DND-41 (cell line): ENCODE measurements around the gene CPD.

Source experiments
- ATAC-seq: fragments of 200-7000 bp; cut with Tn5 transposase; 3 replicates; pipeline ENCODE4 v1.9.1; 2021; ENCODE audit warnings: low read depth; ENCODE audit not compliant: insufficient read depth
- DNase-seq: peaks from one replicate; pipeline ENCODE4 v3.0.0-alpha.2; 2020
- H2AFZ ChIP-seq: 2 replicates; pipeline ENCODE4 v1.6.0; 2012; ENCODE audit warnings: low read depth, low read length
- H3K27ac ChIP-seq: 2 replicates; pipeline ENCODE4 v1.5.1; 2012; ENCODE audit warnings: low read length, inconsistent platforms
- H3K27me3 ChIP-seq: fragments of 200-600 bp; sonication (generic); 2 replicates; pipeline ENCODE4 v1.6.0; 2012; ENCODE audit warnings: low read length, mild to moderate bottlenecking, inconsistent platforms; ENCODE audit not compliant: insufficient read depth, poor library complexity
- H3K36me3 ChIP-seq: 2 replicates; pipeline ENCODE4 v1.5.1; 2012; ENCODE audit warnings: low read length, inconsistent platforms; ENCODE audit not compliant: insufficient read depth
- H3K4me1 ChIP-seq: 2 replicates; pipeline ENCODE4 v1.5.1; 2012; ENCODE audit warnings: mild to moderate bottlenecking, low read length; ENCODE audit not compliant: insufficient read depth
- H3K4me2 ChIP-seq: 2 replicates; pipeline ENCODE4 v1.6.0; 2012; ENCODE audit warnings: mild to moderate bottlenecking, moderate library complexity, low read length, inconsistent platforms; ENCODE audit not compliant: insufficient read depth
- H3K4me3 ChIP-seq, 2 experiments: fragments of 200-600 bp in 1 of 2; shearing (Covaris generic) in 1 of 2; 2 replicates each; pipeline ENCODE4 v1.5.1; 2012 to 2016; ENCODE audit warnings: inconsistent platforms in 2 of 2, low read length in 2 of 2, mild to moderate bottlenecking in 2 of 2, low read depth in 1 of 2, moderate library complexity in 1 of 2
- H3K79me2 ChIP-seq: 2 replicates; pipeline ENCODE4 v1.6.0; 2012; ENCODE audit warnings: low read length, inconsistent platforms; ENCODE audit not compliant: insufficient read depth
- H3K9ac ChIP-seq: 2 replicates; pipeline ENCODE4 v1.6.0; 2012; ENCODE audit warnings: low read depth, mild to moderate bottlenecking, inconsistent platforms, low read length, moderate library complexity
- H3K9me3 ChIP-seq: 2 replicates; pipeline ENCODE4 v1.5.1; 2012; ENCODE audit warnings: low read length, moderate library complexity, mild to moderate bottlenecking, inconsistent platforms; ENCODE audit not compliant: insufficient read depth, severe bottlenecking
- H4K20me1 ChIP-seq: 2 replicates; pipeline ENCODE4 v1.6.0; 2012; ENCODE audit warnings: low read length; ENCODE audit not compliant: insufficient read depth
- EZH2 ChIP-seq: IDR thresholded peaks from 3 replicates; pipeline ENCODE4 v1.6.1; 2012; ENCODE audit warnings: borderline replicate concordance, low read depth, mild to moderate bottlenecking, moderate library complexity, low read length, inconsistent platforms; ENCODE audit not compliant: severe bottlenecking
- TF ChIP-seq, protein P1 (sequence below): IDR thresholded peaks from 2 replicates; pipeline ENCODE4 v1.5.1; 2012; ENCODE audit warnings: borderline replicate concordance, low read length, moderate library complexity, mild to moderate bottlenecking; ENCODE audit not compliant: poor library complexity, severe bottlenecking; ENCODE audit errors: extremely low read depth

CPD gene

DNA sequence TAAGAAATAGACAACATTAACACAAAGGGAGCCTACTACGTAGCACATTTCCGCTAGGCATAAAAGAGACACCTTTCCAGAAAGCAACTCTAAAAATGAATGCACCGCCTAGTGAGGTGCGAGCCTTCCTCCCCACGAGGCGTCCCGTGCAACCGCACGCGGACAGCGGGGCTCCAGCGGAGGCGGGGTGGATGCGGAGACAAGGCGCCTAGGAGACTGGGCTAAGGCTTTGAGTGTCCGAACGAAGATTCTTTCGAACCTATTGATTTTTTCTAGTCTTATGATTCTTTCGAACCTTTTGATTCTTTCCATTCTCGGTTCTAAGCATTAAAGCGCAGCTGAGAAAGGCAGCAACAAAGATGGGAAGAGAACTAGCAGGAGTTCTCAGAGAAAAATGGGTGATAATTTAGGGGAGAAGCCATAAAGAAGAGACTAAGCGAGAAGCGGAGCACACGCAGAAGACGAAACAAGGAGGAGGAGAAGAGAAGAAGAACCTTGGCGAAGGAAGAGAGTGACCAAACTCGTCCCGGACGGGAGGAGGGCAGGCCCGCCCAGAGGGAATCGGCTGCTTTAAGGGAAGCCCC, 394 bp upstream of the CPD start:
- no peaks in the 10 kb centered on the region for H3K27me3 ChIP-seq
- peak; percentile 11 for DNase-seq

DNA sequence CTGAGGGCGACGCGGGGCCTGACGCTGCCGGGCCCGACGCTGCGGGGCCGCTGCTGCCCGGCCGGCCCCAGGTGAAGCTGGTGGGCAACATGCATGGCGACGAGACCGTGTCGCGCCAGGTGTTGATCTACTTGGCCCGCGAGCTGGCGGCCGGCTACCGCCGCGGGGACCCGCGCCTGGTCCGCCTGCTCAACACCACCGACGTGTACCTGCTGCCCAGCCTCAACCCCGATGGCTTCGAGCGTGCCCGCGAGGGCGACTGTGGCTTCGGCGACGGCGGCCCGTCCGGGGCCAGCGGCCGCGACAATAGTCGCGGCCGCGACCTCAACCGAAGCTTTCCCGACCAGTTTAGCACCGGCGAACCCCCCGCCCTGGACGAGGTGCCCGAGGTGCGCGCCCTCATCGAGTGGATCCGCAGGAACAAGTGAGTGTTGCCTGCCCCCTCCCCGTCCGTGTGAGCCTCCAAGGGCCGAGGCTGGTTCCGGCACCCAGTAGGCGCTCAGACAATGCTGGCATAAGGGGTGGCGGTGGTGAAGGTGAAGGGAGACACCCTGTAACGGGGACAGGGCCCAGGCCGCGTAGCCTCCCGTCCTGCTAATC, 676 bp downstream of the CPD start:
- no peak for TF ChIP-seq EZH2
- TF ChIP-seq, protein P1, sequence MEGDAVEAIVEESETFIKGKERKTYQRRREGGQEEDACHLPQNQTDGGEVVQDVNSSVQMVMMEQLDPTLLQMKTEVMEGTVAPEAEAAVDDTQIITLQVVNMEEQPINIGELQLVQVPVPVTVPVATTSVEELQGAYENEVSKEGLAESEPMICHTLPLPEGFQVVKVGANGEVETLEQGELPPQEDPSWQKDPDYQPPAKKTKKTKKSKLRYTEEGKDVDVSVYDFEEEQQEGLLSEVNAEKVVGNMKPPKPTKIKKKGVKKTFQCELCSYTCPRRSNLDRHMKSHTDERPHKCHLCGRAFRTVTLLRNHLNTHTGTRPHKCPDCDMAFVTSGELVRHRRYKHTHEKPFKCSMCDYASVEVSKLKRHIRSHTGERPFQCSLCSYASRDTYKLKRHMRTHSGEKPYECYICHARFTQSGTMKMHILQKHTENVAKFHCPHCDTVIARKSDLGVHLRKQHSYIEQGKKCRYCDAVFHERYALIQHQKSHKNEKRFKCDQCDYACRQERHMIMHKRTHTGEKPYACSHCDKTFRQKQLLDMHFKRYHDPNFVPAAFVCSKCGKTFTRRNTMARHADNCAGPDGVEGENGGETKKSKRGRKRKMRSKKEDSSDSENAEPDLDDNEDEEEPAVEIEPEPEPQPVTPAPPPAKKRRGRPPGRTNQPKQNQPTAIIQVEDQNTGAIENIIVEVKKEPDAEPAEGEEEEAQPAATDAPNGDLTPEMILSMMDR: no peak
- peak overlapping the region; percentile 84 for H3K9ac ChIP-seq
- H3K27me3 ChIP-seq: no peaks in the 10 kb centered on the region
- no peaks in the 10 kb centered on the region for H3K9me3 ChIP-seq
- no peaks in the 10 kb centered on the region for H3K36me3 ChIP-seq
- H3K79me2 ChIP-seq: peaks cover 20% of the 10 kb centered on the region
- H3K4me3 ChIP-seq: peak overlapping the region; percentile 73 to 75
- peaks cover 39% of the 10 kb centered on the region for H3K4me1 ChIP-seq
- peak overlapping the region; percentile 38; the same call in 1 of the 2 replicates for H3K27ac ChIP-seq
- peak overlapping the region; percentile 90 for H2AFZ ChIP-seq
- DNase-seq (peak; percentile 27), ATAC-seq (peak; percentile 27)
- peaks cover 6% of the 10 kb centered on the region; the same call in 1 of the 2 replicates for H4K20me1 ChIP-seq
- peak overlapping the region; percentile 96 for H3K4me2 ChIP-seq

More for the DNA sequence above, 394 bp upstream of the CPD start:
- H3K36me3 ChIP-seq: no peaks in the 10 kb centered on the region
- peaks cover 20% of the 10 kb centered on the region for H3K79me2 ChIP-seq
- H3K4me1 ChIP-seq: peaks cover 39% of the 10 kb centered on the region
- H3K9ac ChIP-seq: peak overlapping the region; percentile 84
- H3K4me3 ChIP-seq: peak overlapping the region; percentile 73 to 75; a peak in 3 of 4 replicates
- peak overlapping the region; percentile 96 for H3K4me2 ChIP-seq
- peak overlapping the region; percentile 69 for H3K27ac ChIP-seq
- H4K20me1 ChIP-seq: peaks cover 6% of the 10 kb centered on the region; the same call in 1 of the 2 replicates
- no peaks in the 10 kb centered on the region for H3K9me3 ChIP-seq
- H2AFZ ChIP-seq: peak overlapping the region; percentile 90
- TF ChIP-seq, protein P1: no peak
- no peak for TF ChIP-seq EZH2
- 0 out of 3 replicates have a peak, but pooled peaks have one; percentile 1 for ATAC-seq

GRCh38 chr17:30379903-30380381, 1.2 kb downstream of the CPD start:
- H3K27ac ChIP-seq: no peak overlapping the region; the same call in 1 of the 2 replicates
- no peaks in the 10 kb centered on the region for H3K9me3 ChIP-seq
- H3K27me3 ChIP-seq: no peaks in the 10 kb centered on the region
- H3K79me2 ChIP-seq: peaks cover 20% of the 10 kb centered on the region
- peaks cover 6% of the 10 kb centered on the region; the same call in 1 of the 2 replicates for H4K20me1 ChIP-seq
- H2AFZ ChIP-seq: peak overlapping the region; percentile 90; the same call in 1 of the 2 replicates
- peak overlapping the region; percentile 73 to 75; a peak in 3 of 4 replicates for H3K4me3 ChIP-seq
- H3K36me3 ChIP-seq: no peaks in the 10 kb centered on the region; the same call in 1 of the 2 replicates
- H3K4me2 ChIP-seq: peak overlapping the region; percentile 96
- peak overlapping the region; percentile 84 for H3K9ac ChIP-seq
- no peak for DNase-seq
- no peak for ATAC-seq
- TF ChIP-seq, protein P1: no peak
- TF ChIP-seq EZH2: no peak
- peaks cover 39% of the 10 kb centered on the region for H3K4me1 ChIP-seq
